T-helper 1 cell treated with Interleukin-12 subunit alpha and Interleukin-12 subunit beta and Interleukin-4 antibody, amounts not matched to agents 30 ng/mL and 1 ng/mL, for 36 hours (primary cell): ENCODE results near the gene BMAL1. TPM values are rescaled to one million over a fixed set of nuclear protein-coding genes. Genes with fewer than 3 reads are reported as not detected.

Source experiments
- intact Hi-C: fragments of 100-400 bp; cut with micrococcal nuclease; formaldehyde crosslinking; loops from one replicate; pipeline ENCODE4 v1.15.1; 2024
- total RNA-seq: library from RNA; stranded (reverse); gene quantifications from 2 replicates; pipeline ENCODE4 v1.2.3, GENCODE V29; 2022

The BMAL1 gene
- total RNA-seq, 1 donor from 2014 or later = 52.7 TPM

GRCh38 chr11:13338427-13339069 lies 61.0 kb downstream of the BMAL1 start:
- intact Hi-C loops = loop anchor here (1.0 to 10.0 kb wide), 5 partner anchors 20 to 1716 kb away; partner anchors contain the start of genes BMAL1 and GALNT18

- intact Hi-C loops = loop anchor here (2.0 to 10.0 kb wide), 4 partner anchors 21 to 1717 kb away; partner anchors contain the start of gene GALNT18
Observed at GRCh38 chr11:13339195-13340153, 61.9 kb downstream of the BMAL1 start.

- intact Hi-C loops = loop anchor here (5.0 kb wide), 1 partner anchor 744 kb away; no protein-coding TSS in a partner anchor
Observed at GRCh38 chr11:13341026-13341425, 63.4 kb downstream of the BMAL1 start.

- intact Hi-C loops = loop anchor here (5.0 kb wide), 1 partner anchor 746 kb away; no protein-coding TSS in a partner anchor
Observed at GRCh38 chr11:13343067-13343466, 65.5 kb downstream of the BMAL1 start.

GRCh38 chr11:13343931-13344717 lies 66.5 kb downstream of the BMAL1 start:
- intact Hi-C loops = loop anchor here (1.0 to 5.0 kb wide), 7 partner anchors 9 to 747 kb away; no protein-coding TSS in a partner anchor

- intact Hi-C loops = loop anchor here (1.0 to 5.0 kb wide), 7 partner anchors 10 to 748 kb away; no protein-coding TSS in a partner anchor
Observed at GRCh38 chr11:13344818-13345217, 67.2 kb downstream of the BMAL1 start.

- intact Hi-C loops = no loop called here
Observed at GRCh38 chr11:13346470-13346869, 68.9 kb downstream of the BMAL1 start.

GRCh38 chr11:13347901-13348300 lies 70.3 kb downstream of the BMAL1 start:
- intact Hi-C loops = no loop called here

GRCh38 chr11:13348305-13348704 lies 70.7 kb downstream of the BMAL1 start:
- intact Hi-C loops = no loop called here

- intact Hi-C loops = no loop called here
Observed at GRCh38 chr11:13349046-13349445, 71.5 kb downstream of the BMAL1 start.

GRCh38 chr11:13349581-13349980 lies 72.0 kb downstream of the BMAL1 start:
- intact Hi-C loops = no loop called here

GRCh38 chr11:13352711-13353110 lies 75.1 kb downstream of the BMAL1 start:
- intact Hi-C loops = no loop called here

GRCh38 chr11:13354335-13354734 lies 76.7 kb downstream of the BMAL1 start:
- intact Hi-C loops = no loop called here

- intact Hi-C loops = no loop called here
Observed at GRCh38 chr11:13355191-13355590, 77.6 kb downstream of the BMAL1 start.

- intact Hi-C loops = no loop called here
Observed at GRCh38 chr11:13357232-13357631, 79.6 kb downstream of the BMAL1 start.

GRCh38 chr11:13358596-13359270 lies 81.1 kb downstream of the BMAL1 start:
- intact Hi-C loops = no loop called here

- intact Hi-C loops = no loop called here
Observed at GRCh38 chr11:13362596-13363109, 85.1 kb downstream of the BMAL1 start.

- intact Hi-C loops = no loop called here
Observed at GRCh38 chr11:13364388-13364787, 86.8 kb downstream of the BMAL1 start.

GRCh38 chr11:13366266-13367026 lies 88.9 kb downstream of the BMAL1 start:
- intact Hi-C loops = no loop called here

- intact Hi-C loops = no loop called here
Observed at GRCh38 chr11:13367115-13367514, 89.5 kb downstream of the BMAL1 start.
